HepG2 (cell line): ENCODE data around the gene SMIM20. TPM values are rescaled to one million over a fixed set of nuclear protein-coding genes. Genes with fewer than 3 reads are reported as not detected.

ENCODE experiments used
- ATAC-seq: fragments of 200-7000 bp; cut with Tn5 transposase; 3 replicates; pipeline ENCODE4 v1.9.1; 2020; ENCODE audit warnings: mild to moderate bottlenecking, moderate library complexity
- BruUV-seq: library from RNA; stranded (reverse); fragments of 400-500 nt; replicated peaks from 2 replicates; lab custom pipeline; 2021; lab: Mats Ljungman, UMichigan
- CTCF ChIA-PET: fragments of 300-600 bp; formaldehyde crosslinking; extraction: SDS; loops from one replicate; lab custom pipeline; 2021; ENCODE audit warnings: low total read pairs, inconsistent platforms, low intra/inter-chr PET ratio; lab: Yijun Ruan, JAX
- POLR2A ChIA-PET: fragments of 350-600 bp; sonication (Branson Sonifier 250); formaldehyde crosslinking; loops from one replicate; lab custom pipeline; 2020; ENCODE audit warnings: antibody characterized with exemption, inconsistent platforms; lab: Yijun Ruan, JAX
- DNase-seq: peaks from one replicate; pipeline ENCODE4 v3.0.0-alpha.2; 2015; ENCODE audit warnings: low spot score
- FAIRE-seq: peaks from 3 replicates; lab custom pipeline; 2011; peaks lifted over from hg19 to GRCh38; lab: Jason Lieb, UNC
- H2AFZ ChIP-seq: one replicate; pipeline ENCODE4 v1.6.1; 2011; ENCODE audit warnings: low read length, inconsistent platforms
- H3K27ac ChIP-seq: fragments of 300-600 bp; 3 replicates; pipeline ENCODE4 v1.8.0; 2011; ENCODE audit warnings: mixed run types, mild to moderate bottlenecking, mixed read lengths, low read length, inconsistent platforms; ENCODE audit not compliant: insufficient read depth; ENCODE audit errors: extremely low read length
- H3K27me3 ChIP-seq, 2 experiments: fragments of 200-600 bp in 1 of 2; 2 replicates in 1 of 2; 3 replicates in 1 of 2; pipeline versions ENCODE4 v1.6.0 to v1.8.0; 2011; ENCODE audit warnings: low read length in 2 of 2, mild to moderate bottlenecking in 2 of 2, moderate library complexity in 2 of 2, inconsistent platforms in 1 of 2; ENCODE audit not compliant: insufficient read depth in 2 of 2, control insufficient read depth in 1 of 2
- H3K36me3 ChIP-seq, 2 experiments: fragments of 200-600 bp in 1 of 2; replicated peaks in 1 of 2; 2 replicates in 1 of 2; 3 replicates in 1 of 2; pipeline versions ENCODE4 v1.5.1 to v1.8.0; 2011; ENCODE audit warnings: low read length in 2 of 2, inconsistent platforms in 1 of 2; ENCODE audit not compliant: insufficient read depth in 2 of 2, control insufficient read depth in 1 of 2
- H3K4me1 ChIP-seq: 2 replicates; pipeline ENCODE4 v1.5.1; 2012; ENCODE audit warnings: low read length, inconsistent platforms; ENCODE audit not compliant: insufficient read depth
- H3K4me2 ChIP-seq: 2 replicates; pipeline ENCODE4 v1.6.0; 2011; ENCODE audit warnings: low read depth, low read length, inconsistent platforms
- H3K4me3 ChIP-seq, 3 experiments: fragments of 200-600 bp in 1 of 3; sonication (generic), shearing (Covaris generic) in 1 of 3; replicated peaks in 1 of 3; 2 replicates each; pipeline ENCODE4 v1.5.1; 2011 to 2016; ENCODE audit warnings: low read length in 3 of 3, inconsistent platforms in 2 of 3, low read depth in 2 of 3, mild to moderate bottlenecking in 2 of 3, control low read depth in 1 of 3, mixed read lengths in 1 of 3; ENCODE audit not compliant: insufficient read depth in 1 of 3
- H3K79me2 ChIP-seq: one replicate; pipeline ENCODE4 v1.6.1; 2011; ENCODE audit warnings: low read length, inconsistent platforms; ENCODE audit not compliant: insufficient read depth
- H3K9ac ChIP-seq: 2 replicates; pipeline ENCODE4 v1.6.0; 2011; ENCODE audit warnings: mild to moderate bottlenecking, low read depth, low read length, inconsistent platforms; ENCODE audit not compliant: insufficient read depth
- H3K9me3 ChIP-seq: 2 replicates; pipeline ENCODE4 v1.5.1; 2012; ENCODE audit warnings: mild to moderate bottlenecking, low read length
- H4K20me1 ChIP-seq: 2 replicates; pipeline ENCODE4 v1.6.0; 2011; ENCODE audit warnings: inconsistent platforms, mild to moderate bottlenecking, low read length, moderate library complexity; ENCODE audit not compliant: insufficient read depth
- ATF3 ChIP-seq: sonication (generic); formaldehyde crosslinking; IDR thresholded peaks from 2 replicates; pipeline ENCODE4 v1.4.0; 2020; ENCODE audit warnings: missing genetic modification reagents
- CHD2 ChIP-seq: IDR thresholded peaks from 2 replicates; pipeline ENCODE4 v1.6.1; 2011; ENCODE audit warnings: low read depth, low read length, improper control_type of control experiment
- FOSL2 ChIP-seq: sonication (generic); formaldehyde crosslinking; IDR thresholded peaks from 2 replicates; pipeline ENCODE4 v1.4.0; 2020; ENCODE audit warnings: missing genetic modification reagents
- FOXA3 ChIP-seq: IDR thresholded peaks from 2 replicates; pipeline ENCODE4 v1.6.1; 2016; ENCODE audit warnings: missing genetic modification reagents, missing compliant biosample characterization
- MAFK ChIP-seq, 2 experiments: IDR thresholded peaks in 1 of 2; conservative IDR thresholded peaks in 1 of 2; 2 replicates each; pipeline ENCODE4 v1.6.1; 2011; ENCODE audit warnings: improper control_type of control experiment in 2 of 2, low read length in 2 of 2
- MLX ChIP-seq: IDR thresholded peaks from 2 replicates; pipeline ENCODE4 v1.6.1; 2016
- MYC ChIP-seq: sonication (generic); formaldehyde crosslinking; IDR thresholded peaks from 2 replicates; pipeline ENCODE4 v1.9.0; 2021; ENCODE audit warnings: missing genetic modification reagents, borderline replicate concordance
- NR2C2 ChIP-seq: sonication (generic); formaldehyde crosslinking; IDR thresholded peaks from 2 replicates; pipeline ENCODE4 v1.4.0; 2020; ENCODE audit warnings: missing genetic modification reagents, mild to moderate bottlenecking, moderate library complexity, borderline replicate concordance
- POGZ ChIP-seq: sonication (generic); formaldehyde crosslinking; IDR thresholded peaks from 2 replicates; pipeline ENCODE4 v1.4.0; 2020; ENCODE audit warnings: mild to moderate bottlenecking, missing genetic modification reagents
- REST ChIP-seq, 2 experiments: IDR thresholded peaks; 2 replicates each; pipeline ENCODE4 v1.6.1; 2011 to 2012; ENCODE audit warnings: low read length in 2 of 2, borderline replicate concordance in 1 of 2, low read depth in 1 of 2, mild to moderate bottlenecking in 1 of 2, moderate library complexity in 1 of 2
- RFXAP ChIP-seq: sonication (generic); formaldehyde crosslinking; IDR thresholded peaks from 2 replicates; pipeline ENCODE4 v1.4.0; 2020; ENCODE audit warnings: missing genetic modification reagents, borderline replicate concordance
- RXRA ChIP-seq: sonication (generic); formaldehyde crosslinking; IDR thresholded peaks from 2 replicates; pipeline ENCODE4 v1.5.1; 2020; ENCODE audit warnings: missing genetic modification reagents
- RXRB ChIP-seq: IDR thresholded peaks from 2 replicates; pipeline ENCODE4 v1.6.1; 2016; ENCODE audit warnings: borderline replicate concordance, missing genetic modification reagents, missing compliant biosample characterization
- TCF12 ChIP-seq, 2 experiments: fragments of 450-650 bp in 1 of 2; sonication (generic) in 1 of 2; formaldehyde crosslinking in 1 of 2; IDR thresholded peaks; 2 replicates each; pipeline versions ENCODE4 v1.6.1 to v1.8.0; 2017 to 2022; ENCODE audit warnings: antibody characterized with exemption in 1 of 2, mild to moderate bottlenecking in 1 of 2, missing genetic modification reagents in 1 of 2, moderate library complexity in 1 of 2
- ZBTB26 ChIP-seq: IDR thresholded peaks from 2 replicates; pipeline ENCODE4 v1.6.1; 2016; ENCODE audit warnings: missing compliant biosample characterization, missing genetic modification reagents, borderline replicate concordance
- ZNF292 ChIP-seq: sonication (generic); formaldehyde crosslinking; IDR thresholded peaks from 2 replicates; pipeline ENCODE4 v1.8.1; 2022; ENCODE audit warnings: mild to moderate bottlenecking, low read depth, missing genetic modification reagents, borderline replicate concordance
- ZNF629 ChIP-seq: sonication (generic); formaldehyde crosslinking; conservative IDR thresholded peaks from 2 replicates; pipeline ENCODE4 v1.5.0; 2020; ENCODE audit warnings: missing genetic modification reagents
- ZNF839 ChIP-seq: sonication (generic); formaldehyde crosslinking; IDR thresholded peaks from 2 replicates; pipeline ENCODE4 v1.4.0; 2020; ENCODE audit warnings: missing genetic modification reagents, mild to moderate bottlenecking, borderline replicate concordance
- ZSCAN20 ChIP-seq: sonication (generic); formaldehyde crosslinking; IDR thresholded peaks from 2 replicates; pipeline ENCODE4 v1.4.0; 2020; ENCODE audit warnings: missing genetic modification reagents, mild to moderate bottlenecking, borderline replicate concordance
- WGBS: methylation state at CpG from one replicate; pipeline ENCODE4 v1.1.6; 2017; ENCODE audit warnings: low lambda C conversion rate; 5-methylcytosine and 5-hydroxymethylcytosine counted together
- in situ Hi-C: cut with HindIII; loops from 2 replicates; pipeline ENCODE4 v1.10.0; 2017; ENCODE audit warnings: low pct_unique_long_range_greater_than_20kb; ENCODE audit not compliant: extremely low pct_ligation_motif_present
- intact Hi-C: fragments of 100-400 bp; cut with micrococcal nuclease; formaldehyde crosslinking; loops from one replicate; pipeline ENCODE4 v1.10.0; 2022; ENCODE audit not compliant: unreplicated experiment
- polyA plus RNA-seq, 8 experiments: library from polyadenylated mRNA; depleted of rRNA in 3 of 8; stranded (reverse) in 7 of 8; unstranded in 1 of 8; fragments of >200 nt; fragmentation: Illumina TruSeq in 4 of 8; extraction: Trizol in 4 of 8; gene quantifications; 2 replicates each; pipeline versions ENCODE4 v1.2.1 to v1.2.3, GENCODE V29; 2011 to 2016; ENCODE audit warnings: low read depth in 4 of 8, missing spikeins in 1 of 8, mixed read lengths in 1 of 8; ENCODE audit not compliant: insufficient read depth in 1 of 8
- total RNA-seq, 5 experiments: library from RNA; depleted of rRNA; stranded (reverse); fragments of >200 nt; fragmentation: Illumina TruSeq; extraction: Trizol; gene quantifications; 2 replicates each; pipeline ENCODE4 v1.2.3, GENCODE V29; 2016; ENCODE audit warnings: low read depth in 1 of 5

SMIM20 gene
- total and polyA plus RNA-seq, 2 of the 13 experiments (the other 11 are each of a cell fraction or from before 2014, with no cell fraction given): 26.3 to 30.2 TPM

- Histone ChIP-seq H3K4me3 (peak overlapping the region in 1 of 3 experiments; percentile 22; a peak in 1 of 6 replicates), H3K9me3 (no peaks in the 10 kb centered on the region), H3K27me3 (no peaks in the 10 kb centered on the region; a peak in 1 of 5 replicates), H3K4me1 (peaks cover 23% of the 10 kb centered on the region), H4K20me1 (no peaks in the 10 kb centered on the region), H3K27ac (peak overlapping the region; percentile 13), H3K9ac (no peak overlapping the region), H3K36me3 (no peaks in the 10 kb centered on the region), H3K4me2 (peak overlapping the region; percentile 51), H3K79me2 (no peaks in the 10 kb centered on the region), H2AFZ (no peak overlapping the region)
- peak; percentile 91 for ATAC-seq
- ChIA-PET POLR2A (no interaction called here), CTCF (no interaction called here)
- BruUV-seq: no TSS peak
- intact Hi-C loops (no loop called here), in situ Hi-C loops (no loop called here)
- FAIRE-seq: peak; percentile 34
- DNase-seq: peak; percentile 66
- 4% methylated on average over 4 of the region's 5 CpGs for WGBS
- TF ChIP-seq ATF3 (CRISPR knock-in tag) (no peak), TCF12 (IDR thresholded peaks at IDR 0.05) (no peak), TCF12 (CRISPR knock-in tag; IDR thresholded peaks at IDR 0.05) (no peak), ZNF292 (CRISPR knock-in tag) (peak; percentile 39; the same call in 1 of the 2 replicates), FOXA3 (CRISPR knock-in tag) (peak; percentile 28; the same call in 1 of the 2 replicates), CHD2 (no peak), ZSCAN20 (CRISPR knock-in tag) (no peak), RXRB (peak; percentile 23; the same call in 1 of the 2 replicates), REST (IDR thresholded peaks at IDR 0.05; ENCODE audit: borderline replicate concordance in 1 of 2, low read depth in 1 of 2, low read length in 2 of 2) (no peak), MAFK (conservative IDR thresholded peaks at IDR 0.05 in 1 of 2, IDR thresholded peaks at IDR 0.05 in 1 of 2; ENCODE audit: low read length in 2 of 2) (peak in 1 of 2 experiments; percentile 49; a peak in 2 of 4 replicates), ZNF629 (CRISPR knock-in tag) (peak; percentile 69), MLX (no peak), MYC (peak; percentile 57; the same call in 1 of the 2 replicates), ZNF839 (CRISPR knock-in tag) (no peak), RXRA (peak; percentile 36; the same call in 1 of the 2 replicates), POGZ (CRISPR knock-in tag) (0 out of 2 replicates have a peak, but pooled peaks have one; percentile 20), RFXAP (CRISPR knock-in tag) (no peak), NR2C2 (CRISPR knock-in tag) (peak; percentile 60; the same call in 1 of the 2 replicates), FOSL2 (CRISPR knock-in tag) (peak; percentile 66), ZBTB26 (0 out of 2 replicates have a peak, but pooled peaks have one; percentile 23)
These were observed 5.5 kb upstream of the SMIM20 start for GRCh38 chr4:25908491-25908901.
